ENCODE measurements around the gene QPCTL. TPM values are rescaled to one million over a fixed set of nuclear protein-coding genes. Genes with fewer than 3 reads are reported as not detected.
"Not testable (repeated sequence)": the region's sequence is repeated elsewhere in the genome, so short reads cannot be mapped to it uniquely, and the experiment has no call there.

Gene QPCTL
- total RNA-seq, 1 donor from 2014 or later: 7.7 TPM

DNA sequence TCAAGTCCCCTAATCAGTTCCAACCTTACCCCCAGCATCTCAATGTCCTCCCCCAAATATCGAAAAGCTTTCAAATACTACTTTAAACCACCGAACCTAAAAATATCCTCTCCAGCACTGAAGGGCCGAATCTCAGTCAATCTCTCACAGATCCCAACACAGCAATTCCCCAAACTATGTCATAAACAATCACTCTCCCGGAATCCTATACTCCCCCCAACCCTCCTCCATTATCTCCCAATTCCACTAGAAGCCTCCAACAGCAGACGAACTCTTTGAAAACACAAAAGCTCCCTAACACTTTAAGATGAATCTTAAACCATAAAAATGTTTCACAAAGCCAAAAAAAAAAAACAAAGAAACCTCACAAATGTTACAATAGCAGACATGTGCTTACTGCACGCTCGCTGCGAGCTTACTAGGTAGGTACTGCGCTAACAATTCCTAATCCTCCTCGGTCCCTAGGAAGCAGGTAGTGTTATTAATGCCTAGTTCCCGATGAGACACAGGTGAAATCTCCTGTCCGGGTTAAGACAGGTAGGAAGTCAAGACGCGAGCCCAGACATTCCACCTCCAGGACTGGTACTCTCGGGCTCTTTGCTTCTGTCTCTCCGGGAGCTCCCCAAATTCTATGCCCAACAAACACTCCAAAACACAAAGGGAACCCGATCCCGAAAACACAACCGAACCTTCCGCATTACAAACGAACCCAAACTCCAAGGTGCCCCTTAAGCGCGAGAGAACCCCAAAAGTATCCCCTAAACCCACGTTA is 24.1 kb downstream of the QPCTL start:
- DNase-seq (ENCODE audit: low spot score): no peak

DNA sequence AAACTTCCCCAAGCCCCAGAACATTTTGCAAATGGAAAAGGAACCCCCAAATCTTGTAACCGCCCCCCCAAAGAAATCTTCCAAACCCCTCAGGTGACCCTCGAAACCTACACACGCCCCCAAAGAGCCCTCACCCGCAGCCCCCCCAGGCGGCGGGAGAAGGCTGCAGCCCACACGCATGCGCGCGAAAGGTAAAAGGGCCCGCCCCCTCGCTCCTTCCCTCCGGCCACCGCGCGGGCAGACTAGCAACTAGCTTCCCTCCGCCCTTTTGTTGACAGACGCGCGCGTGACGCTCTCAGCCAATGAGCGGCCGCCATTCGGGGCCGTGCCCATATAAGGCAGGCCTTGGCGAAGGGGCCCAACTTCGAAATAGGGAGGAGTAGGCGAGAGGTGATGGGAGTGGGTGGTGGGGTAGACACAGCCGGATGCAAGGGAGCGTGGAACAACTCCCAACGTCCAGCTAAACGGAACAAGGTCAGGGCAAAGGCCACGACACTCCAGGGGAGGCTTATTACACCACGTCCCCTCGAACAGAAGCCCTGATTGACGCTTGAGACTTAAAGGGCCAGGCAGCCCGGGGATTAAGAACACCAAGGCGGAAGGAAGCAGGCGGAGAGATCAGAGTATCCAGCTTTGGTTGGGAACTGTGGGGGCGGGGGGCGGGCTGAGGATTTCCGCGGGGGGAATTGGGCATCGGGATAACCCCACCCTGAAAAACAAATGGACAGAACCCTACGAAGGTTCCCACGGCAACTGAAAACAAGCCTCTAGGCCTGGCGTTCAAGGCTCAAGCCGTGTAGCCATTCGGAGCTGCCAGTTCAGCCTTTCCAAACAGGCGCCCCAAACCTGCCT is 24.9 kb downstream of the QPCTL start:
- peak; percentile 99 for DNase-seq (ENCODE audit: low spot score)

GRCh38 chr19:45717983-45718650 is 25.7 kb downstream of the QPCTL start:
- DNase-seq (ENCODE audit: low spot score): no peak

DNA sequence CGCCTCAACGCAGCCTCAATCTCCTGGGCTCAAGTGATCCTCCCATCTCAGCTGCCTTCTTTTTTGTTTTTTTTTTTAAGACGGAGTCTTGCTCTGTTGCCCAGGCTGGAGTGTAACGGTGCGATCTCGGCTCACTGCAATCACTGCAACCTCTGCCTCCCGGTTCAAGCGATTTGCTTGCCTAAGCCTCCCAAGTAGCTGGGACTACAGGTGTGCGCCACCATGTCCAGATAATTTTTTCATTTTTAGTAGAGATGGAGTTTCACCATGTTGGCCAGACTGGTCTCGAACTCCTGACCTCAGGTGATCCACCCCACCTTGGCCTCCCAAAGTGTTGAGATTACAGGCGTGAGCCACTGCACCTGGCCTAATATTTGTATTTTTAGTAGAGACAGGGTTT is 27.6 kb downstream of the QPCTL start:
- DNase-seq (ENCODE audit: low spot score): not testable (repeated sequence)

DNA sequence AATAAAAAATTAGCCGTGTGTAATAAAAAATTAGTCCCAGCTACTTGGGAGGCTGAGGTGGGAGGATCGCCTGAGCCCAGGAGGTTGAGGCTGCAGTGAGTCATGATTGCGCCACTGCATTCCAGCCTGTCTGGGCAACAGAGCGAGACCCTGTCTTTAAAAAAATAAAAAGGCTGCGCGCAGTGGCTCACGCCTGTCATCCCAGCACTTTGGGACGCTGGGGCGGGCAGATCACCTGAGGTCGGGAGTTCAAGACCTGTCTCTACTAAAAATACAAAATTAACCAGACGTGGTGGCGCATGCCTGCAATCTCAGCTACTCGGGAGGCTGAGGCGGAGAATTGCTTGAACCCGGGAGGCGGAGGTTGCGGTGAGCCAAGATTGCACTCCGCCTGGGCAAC is 36.2 kb downstream of the QPCTL start:
- not testable (repeated sequence) for DNase-seq (ENCODE audit: low spot score)

DNA sequence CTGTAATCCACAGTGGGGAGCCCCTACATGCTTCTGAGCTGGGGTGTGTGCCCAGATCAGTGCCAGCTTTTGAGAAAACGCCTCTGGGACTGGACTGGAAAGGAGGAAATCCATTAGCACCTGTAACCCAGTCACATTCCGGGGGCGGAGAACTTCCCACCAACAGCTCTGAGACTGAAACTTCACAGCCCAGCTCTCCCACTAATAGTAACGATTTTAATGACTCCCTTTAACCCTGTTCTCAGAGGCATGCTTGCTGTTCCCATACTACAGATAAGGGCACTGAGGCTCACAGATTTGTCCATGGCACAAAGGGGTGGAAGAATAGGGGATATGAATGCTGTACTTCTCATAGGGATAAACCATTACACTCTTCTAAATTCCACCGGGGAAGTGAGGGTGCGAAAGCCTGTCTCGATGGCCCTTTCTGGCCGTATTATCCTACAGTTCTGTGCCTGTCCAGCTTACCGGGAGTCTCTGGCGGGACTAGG is 37.4 kb downstream of the QPCTL start:
- no peak for DNase-seq (ENCODE audit: low spot score)

DNA sequence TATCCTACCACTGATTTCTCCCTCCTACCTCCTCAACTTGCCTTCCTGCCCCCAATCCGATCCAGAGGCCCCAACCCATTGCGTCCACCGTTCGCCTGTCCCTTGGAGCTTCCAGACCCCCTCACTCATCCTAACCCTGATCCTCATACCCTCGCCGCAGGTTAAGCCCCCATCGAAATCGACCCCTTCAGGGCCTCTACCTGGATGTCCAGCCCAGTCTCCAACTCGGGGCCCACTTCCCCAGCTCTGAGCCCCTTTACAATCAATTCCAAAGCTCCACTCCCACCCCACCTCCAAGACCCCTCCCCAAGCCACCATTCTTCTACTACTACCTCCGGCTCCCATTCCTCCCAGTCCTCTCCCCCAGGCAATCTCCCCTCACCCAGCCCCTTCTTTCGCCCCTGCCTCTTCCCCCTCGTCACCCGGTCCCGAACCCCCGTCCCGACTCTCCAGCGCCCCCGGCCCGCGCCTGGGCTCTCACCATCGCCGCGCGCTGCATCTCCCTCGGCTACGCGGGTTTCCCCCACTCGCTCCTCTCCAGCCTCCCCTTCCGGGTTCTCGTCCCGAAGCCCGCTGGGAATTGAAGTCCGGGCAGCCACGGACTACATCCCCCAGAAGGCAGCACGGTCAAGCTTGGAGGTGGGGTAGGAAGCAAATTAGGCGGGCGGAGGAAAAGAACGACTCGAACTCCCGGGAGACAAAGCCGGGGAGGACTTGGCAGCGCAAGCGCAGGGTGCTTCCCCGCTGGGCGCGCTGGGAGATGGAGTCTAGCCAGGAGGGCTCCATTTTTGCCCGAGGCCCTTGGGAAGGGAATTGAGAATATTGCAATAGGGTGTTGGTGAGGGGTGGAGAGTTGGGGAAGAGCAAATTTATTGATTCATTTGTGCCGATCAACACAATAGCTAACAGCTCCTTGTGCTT is 38.2 kb downstream of the QPCTL start, which contains the start of gene FBXO46:
Gene FBXO46, minus strand, starts transcription at position 529 of the 921 bp plus-strand sequence. CDS start 17,401 bp downstream, outside the sequence.
- peak; percentile 96 for DNase-seq (ENCODE audit: low spot score)

DNA sequence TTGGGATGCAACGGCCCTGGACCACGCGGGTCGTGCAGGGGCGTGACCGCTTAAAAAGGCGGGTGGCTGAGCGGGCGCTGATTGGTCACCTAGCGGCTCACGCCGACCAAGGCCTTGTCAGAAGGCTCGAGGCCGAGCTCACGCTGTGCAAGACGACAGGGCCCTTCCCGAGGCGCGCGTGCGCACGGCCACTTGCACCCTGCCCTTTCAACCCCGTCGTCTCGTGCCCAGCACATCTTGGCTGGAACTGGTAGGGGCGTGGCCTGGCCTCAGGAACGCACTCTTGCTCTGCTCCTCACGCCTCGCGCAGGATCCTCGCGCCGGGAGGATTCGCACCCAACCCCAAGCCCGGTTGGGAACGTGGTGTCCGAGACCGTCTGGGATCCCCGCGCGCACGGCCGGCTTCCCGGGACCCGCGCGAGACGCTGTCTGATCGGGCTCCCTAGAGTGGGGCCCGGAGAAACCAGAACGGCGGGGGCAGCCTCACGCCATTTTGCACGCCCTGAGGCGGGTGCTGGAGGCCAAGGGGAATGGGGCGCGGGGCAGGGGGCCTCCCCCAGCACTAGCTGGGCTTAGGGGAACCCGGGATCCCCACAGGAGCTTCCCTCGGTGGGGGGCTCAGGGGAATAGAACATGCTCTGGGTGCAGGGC is 40.8 kb downstream of the QPCTL start, which contains the start of gene MEIOSIN:
Gene MEIOSIN, plus strand, starts transcription at position 280 of the 651 bp plus-strand sequence. CDS start 1,938 bp downstream, outside the sequence.
- no peak for DNase-seq (ENCODE audit: low spot score)

GRCh38 chr19:45739498-45740439 is 47.3 kb downstream of the QPCTL start:
- DNase-seq (ENCODE audit: low spot score): no peak

- DNase-seq (ENCODE audit: low spot score): no peak
These were observed 50.5 kb downstream of the QPCTL start for GRCh38 chr19:45742969-45743368.

DNA sequence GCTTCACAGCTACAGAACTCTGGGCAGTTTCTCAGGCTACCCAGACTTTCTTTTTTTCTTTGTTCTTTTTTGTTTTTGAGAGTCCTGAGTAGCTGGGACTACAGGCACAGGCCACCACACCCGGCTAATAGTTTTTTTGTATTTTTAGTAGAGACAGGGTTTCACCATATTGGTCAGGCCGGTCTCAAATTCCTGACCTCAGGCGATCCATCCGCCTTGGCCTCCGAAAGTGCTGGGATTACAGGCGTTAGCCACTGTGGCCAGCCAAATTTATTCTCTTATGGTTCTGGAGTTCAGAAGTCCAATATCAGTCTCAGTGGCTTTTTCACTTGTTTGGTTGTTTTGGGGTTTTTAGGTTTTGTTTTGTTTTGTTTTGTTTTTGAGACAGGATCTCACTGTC is 53.1 kb downstream of the QPCTL start:
- DNase-seq (ENCODE audit: low spot score): no peak

GRCh38 chr19:45746866-45747265 is 54.4 kb downstream of the QPCTL start:
- no peak for DNase-seq (ENCODE audit: low spot score)

- DNase-seq (ENCODE audit: low spot score): no peak
These were observed 55.0 kb downstream of the QPCTL start for GRCh38 chr19:45747513-45747912.

GRCh38 chr19:45751483-45751882 is 59.0 kb downstream of the QPCTL start:
- DNase-seq (ENCODE audit: low spot score): not testable (repeated sequence)

DNA sequence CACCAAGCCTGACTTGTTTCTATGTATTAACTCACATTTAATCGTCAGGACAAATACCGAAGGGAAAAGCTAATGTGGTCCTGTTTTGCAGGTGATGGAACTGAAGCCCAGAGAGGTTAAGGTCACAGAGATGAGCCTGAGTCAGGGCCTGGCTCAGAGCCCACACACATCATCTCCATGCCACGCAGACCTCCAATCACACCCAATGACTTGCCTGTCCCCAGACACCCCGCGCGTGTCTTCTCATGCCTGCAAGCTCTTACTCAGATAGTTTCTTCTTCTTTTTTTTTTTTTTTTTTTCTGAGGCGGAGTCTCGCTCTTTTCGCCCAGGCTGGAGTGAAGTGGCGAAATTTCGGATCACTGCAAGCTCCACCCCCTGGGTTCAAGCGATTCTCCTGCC is 60.2 kb downstream of the QPCTL start:
- DNase-seq (ENCODE audit: low spot score): no peak

- DNase-seq (ENCODE audit: low spot score): no peak
These were observed 61.1 kb downstream of the QPCTL start for GRCh38 chr19:45753548-45753947.

Data from mesenteric fat pad (tissue), 1 donor.